Stimulated activated CD8-positive, alpha-beta memory T cell treated with anti-CD3 and anti-CD28 coated beads, Interleukin-2, amount 100 ng/mL, for 1 hour (primary cell): ENCODE results near the gene OSTM1.
"Not testable (repeated sequence)": the region's sequence is repeated elsewhere in the genome, so short reads cannot be mapped to it uniquely, and the experiment has no call there.

Source experiments
- DNase-seq, 2 donors: peaks; one replicate each; pipeline ENCODE4 v3.0.0-alpha.2; 2020; ENCODE audit warnings: low read depth in 2 of 2

Gene OSTM1

GRCh38 chr6:108020472-108021116 is 53.9 kb downstream of the OSTM1 start:
- no peak for DNase-seq

- DNase-seq: not testable (repeated sequence)
Measured at GRCh38 chr6:108016283-108016682, 58.3 kb downstream of the OSTM1 start.

DNA sequence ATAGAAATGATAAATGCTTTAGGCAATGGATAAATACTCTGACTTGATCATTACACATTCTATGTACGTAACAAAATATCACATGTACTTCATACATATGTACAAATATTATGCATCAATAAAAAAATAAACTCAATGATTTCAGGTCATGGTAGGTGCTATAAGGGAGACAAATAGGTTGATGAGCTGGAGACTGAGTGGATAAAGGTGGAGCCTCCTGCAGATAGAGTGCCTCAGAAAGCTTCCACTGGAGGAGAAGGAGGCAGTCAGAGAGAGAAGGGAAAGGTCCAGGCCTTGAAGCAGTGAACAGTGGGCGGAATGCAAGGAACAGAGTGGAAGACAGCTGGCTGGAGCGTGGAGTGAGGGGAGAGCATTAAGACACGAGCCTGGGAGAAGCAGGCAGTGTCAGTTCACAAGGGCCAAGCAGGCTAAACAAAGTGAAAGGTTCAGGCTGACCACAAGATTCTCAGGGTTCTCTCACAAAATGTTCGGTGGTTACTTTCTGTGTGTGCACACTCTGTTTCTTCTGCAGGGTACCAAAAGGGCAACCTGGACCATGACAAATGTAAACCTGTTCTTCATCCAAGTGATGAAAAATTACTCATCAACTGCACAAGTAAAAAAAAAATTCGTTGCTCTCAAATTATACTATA is 60.6 kb downstream of the OSTM1 start:
- no peak for DNase-seq

GRCh38 chr6:108009894-108010293 is 64.6 kb downstream of the OSTM1 start:
- DNase-seq: no peak

DNA sequence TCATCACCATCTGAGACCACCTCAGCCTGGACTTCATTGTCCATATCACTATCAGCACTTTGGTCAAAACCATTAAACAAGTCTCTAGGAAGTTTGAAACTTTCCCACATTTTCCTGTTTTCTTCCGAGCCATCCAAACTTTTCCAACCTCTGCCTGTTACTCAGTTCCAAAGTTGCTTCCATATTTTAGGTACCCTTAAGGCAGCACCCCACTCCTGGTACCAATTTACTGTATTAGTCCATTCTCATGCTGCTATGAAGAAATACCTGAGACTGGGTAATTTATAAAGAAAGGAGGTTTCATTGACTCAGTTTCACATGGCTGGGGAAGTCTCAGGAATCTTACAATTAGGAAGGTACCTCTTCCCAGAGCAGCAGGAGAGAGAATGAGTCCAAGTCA is 65.3 kb downstream of the OSTM1 start:
- not testable (repeated sequence) for DNase-seq

DNA sequence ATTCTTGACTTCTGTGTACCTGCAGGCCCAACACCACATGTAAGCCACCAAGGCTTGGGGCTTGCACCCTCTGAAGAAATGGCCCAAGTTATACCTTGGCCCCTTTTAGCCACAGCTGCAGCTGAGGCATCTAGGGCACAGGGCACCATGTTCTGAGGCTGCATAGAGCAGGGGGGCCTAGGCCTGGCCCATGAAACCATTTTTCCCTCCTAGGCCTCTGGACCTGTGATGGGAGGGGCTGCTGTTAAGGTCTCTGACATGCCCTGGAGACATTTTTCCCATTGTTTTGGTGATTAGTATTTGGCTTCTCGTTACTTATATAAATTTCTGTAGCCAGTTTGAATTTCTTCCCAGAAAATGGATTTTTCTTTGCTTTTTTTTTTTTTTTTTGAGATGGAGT is 66.2 kb downstream of the OSTM1 start:
- DNase-seq: no peak

- no peak for DNase-seq
Measured at GRCh38 chr6:108005961-108006360, 68.6 kb downstream of the OSTM1 start.

- DNase-seq: no peak
Measured at GRCh38 chr6:108004861-108005260, 69.7 kb downstream of the OSTM1 start.

GRCh38 chr6:108002365-108003221 is 71.9 kb downstream of the OSTM1 start:
- no peak for DNase-seq

DNA sequence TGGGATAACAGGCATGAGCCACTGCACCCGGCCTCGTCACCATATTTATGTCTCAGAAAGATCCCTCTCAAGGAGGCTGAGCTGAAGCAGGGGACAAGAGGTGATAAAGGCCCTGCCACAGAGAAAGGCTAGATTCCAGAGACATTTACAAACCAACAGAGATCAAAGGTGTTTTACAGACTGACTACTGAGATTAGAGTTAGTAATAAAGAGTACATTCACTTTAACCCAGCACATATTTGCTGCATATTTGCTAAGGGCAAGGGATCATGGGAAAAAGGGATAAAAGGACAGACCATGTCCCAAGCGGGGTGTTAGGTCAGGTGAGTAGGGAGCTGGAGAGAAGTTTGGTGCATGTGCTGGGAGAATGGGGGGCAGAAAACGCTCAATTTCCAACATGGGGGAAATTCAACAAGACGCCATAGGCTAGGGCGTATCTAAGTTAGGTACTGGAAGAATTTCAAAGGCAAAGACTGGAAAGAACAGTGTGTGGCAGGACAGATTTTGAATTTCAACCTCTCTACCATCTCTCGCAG is 72.8 kb downstream of the OSTM1 start:
- no peak for DNase-seq

- not testable (repeated sequence) for DNase-seq
Measured at GRCh38 chr6:108000259-108000658, 74.3 kb downstream of the OSTM1 start.

GRCh38 chr6:107999341-107999740 is 75.2 kb downstream of the OSTM1 start:
- DNase-seq: no peak

GRCh38 chr6:107991772-107992550 is 82.6 kb downstream of the OSTM1 start:
- DNase-seq: no peak
